ENCODE data around the gene GFPT1. TPM values are rescaled to one million over a fixed set of nuclear protein-coding genes. Genes with fewer than 3 reads are reported as not detected.

GFPT1 gene
- total and polyA plus RNA-seq, 2 experiments from 2014 or later, result 60.8 to 62.0 TPM

DNA sequence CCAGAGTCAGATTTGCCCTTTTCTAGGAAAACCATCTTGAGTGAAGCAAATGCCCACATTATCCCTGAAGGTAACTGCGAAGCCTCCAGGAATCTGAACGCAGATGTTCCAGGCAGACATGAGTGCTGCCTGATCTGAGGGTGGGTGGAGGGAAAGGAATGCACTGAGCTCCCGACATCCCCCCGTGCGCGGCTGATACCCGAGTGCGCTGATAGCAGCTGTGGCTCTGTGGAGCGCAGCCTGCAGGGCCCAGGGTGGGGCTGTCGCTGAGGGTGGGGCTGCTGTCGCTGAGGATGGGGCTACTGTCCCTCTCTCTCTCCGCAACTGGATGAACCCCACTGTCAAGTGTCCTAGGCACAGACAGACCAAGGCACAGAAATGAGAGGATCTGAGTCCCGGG lies 82.4 kb downstream of the GFPT1 start (continued):
- TF ChIP-seq, protein P1, sequence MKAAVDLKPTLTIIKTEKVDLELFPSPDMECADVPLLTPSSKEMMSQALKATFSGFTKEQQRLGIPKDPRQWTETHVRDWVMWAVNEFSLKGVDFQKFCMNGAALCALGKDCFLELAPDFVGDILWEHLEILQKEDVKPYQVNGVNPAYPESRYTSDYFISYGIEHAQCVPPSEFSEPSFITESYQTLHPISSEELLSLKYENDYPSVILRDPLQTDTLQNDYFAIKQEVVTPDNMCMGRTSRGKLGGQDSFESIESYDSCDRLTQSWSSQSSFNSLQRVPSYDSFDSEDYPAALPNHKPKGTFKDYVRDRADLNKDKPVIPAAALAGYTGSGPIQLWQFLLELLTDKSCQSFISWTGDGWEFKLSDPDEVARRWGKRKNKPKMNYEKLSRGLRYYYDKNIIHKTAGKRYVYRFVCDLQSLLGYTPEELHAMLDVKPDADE (IDR thresholded peaks at IDR 0.05), result no peak
- TF ChIP-seq ZNF331 (CRISPR knock-in tag; IDR thresholded peaks at IDR 0.05; ENCODE audit: low read depth) (no peak), POLR2AphosphoS5 (IDR thresholded peaks at IDR 0.05; ENCODE audit: low read depth) (no peak), EZH2 (IDR thresholded peaks at IDR 0.05; ENCODE audit: low read depth, unreplicated experiment) (no peak), CREB1 (CRISPR knock-in tag; IDR thresholded peaks at IDR 0.05; ENCODE audit: low read depth) (no peak), EZH2phosphoT487 (IDR thresholded peaks at IDR 0.05; ENCODE audit: unreplicated experiment) (no peak), ZNF114 (CRISPR knock-in tag; IDR thresholded peaks at IDR 0.05) (no peak)
- TF ChIP-seq, protein P2, sequence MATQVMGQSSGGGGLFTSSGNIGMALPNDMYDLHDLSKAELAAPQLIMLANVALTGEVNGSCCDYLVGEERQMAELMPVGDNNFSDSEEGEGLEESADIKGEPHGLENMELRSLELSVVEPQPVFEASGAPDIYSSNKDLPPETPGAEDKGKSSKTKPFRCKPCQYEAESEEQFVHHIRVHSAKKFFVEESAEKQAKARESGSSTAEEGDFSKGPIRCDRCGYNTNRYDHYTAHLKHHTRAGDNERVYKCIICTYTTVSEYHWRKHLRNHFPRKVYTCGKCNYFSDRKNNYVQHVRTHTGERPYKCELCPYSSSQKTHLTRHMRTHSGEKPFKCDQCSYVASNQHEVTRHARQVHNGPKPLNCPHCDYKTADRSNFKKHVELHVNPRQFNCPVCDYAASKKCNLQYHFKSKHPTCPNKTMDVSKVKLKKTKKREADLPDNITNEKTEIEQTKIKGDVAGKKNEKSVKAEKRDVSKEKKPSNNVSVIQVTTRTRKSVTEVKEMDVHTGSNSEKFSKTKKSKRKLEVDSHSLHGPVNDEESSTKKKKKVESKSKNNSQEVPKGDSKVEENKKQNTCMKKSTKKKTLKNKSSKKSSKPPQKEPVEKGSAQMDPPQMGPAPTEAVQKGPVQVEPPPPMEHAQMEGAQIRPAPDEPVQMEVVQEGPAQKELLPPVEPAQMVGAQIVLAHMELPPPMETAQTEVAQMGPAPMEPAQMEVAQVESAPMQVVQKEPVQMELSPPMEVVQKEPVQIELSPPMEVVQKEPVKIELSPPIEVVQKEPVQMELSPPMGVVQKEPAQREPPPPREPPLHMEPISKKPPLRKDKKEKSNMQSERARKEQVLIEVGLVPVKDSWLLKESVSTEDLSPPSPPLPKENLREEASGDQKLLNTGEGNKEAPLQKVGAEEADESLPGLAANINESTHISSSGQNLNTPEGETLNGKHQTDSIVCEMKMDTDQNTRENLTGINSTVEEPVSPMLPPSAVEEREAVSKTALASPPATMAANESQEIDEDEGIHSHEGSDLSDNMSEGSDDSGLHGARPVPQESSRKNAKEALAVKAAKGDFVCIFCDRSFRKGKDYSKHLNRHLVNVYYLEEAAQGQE (IDR thresholded peaks at IDR 0.05; ENCODE audit: unreplicated experiment), result no peak

DNA sequence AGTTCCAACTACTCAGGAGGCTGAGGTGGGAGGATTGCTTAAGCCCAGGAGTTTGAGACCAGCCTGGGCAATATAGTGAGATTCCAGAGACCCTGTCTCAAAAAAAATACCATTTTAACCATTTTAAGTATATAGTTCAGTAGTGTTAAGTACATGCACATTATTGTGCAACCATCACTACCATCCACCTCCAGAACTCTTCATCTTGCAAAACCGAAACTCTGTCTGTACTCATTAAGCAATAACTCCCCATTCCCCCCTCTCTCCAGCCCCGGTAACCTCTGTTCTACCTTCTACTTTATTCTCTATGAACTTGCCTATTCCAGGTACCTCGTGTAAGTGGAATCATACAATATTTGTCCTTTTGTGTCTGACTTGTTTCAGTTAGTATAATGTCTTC lies 86.4 kb downstream of the GFPT1 start:
- H3K27ac ChIP-seq (ENCODE audit: low read depth), result no peak overlapping the region
- peaks cover 12% of the 10 kb centered on the region; the same call in 1 of the 2 replicates for H3K27me3 ChIP-seq (ENCODE audit: insufficient read depth)
- Mint-ChIP-seq H3K27ac (no peak overlapping the region), H3K27me3 (ENCODE audit: insufficient read depth, low read depth, poor library complexity) (peaks cover 9% of the 10 kb centered on the region), H3K36me3 (ENCODE audit: low read depth) (no peaks in the 10 kb centered on the region; the same call in 2 of the 3 replicates), H3K4me1 (no peaks in the 10 kb centered on the region), H3K9me3 (peaks cover 3% of the 10 kb centered on the region; the same call in 2 of the 3 replicates), H3K4me3 (no peak overlapping the region)
- no peaks in the 10 kb centered on the region for H4K20me1 ChIP-seq (replicated peaks; ENCODE audit: insufficient read depth)
- no peaks in the 10 kb centered on the region for H3F3A ChIP-seq (replicated peaks; ENCODE audit: low read depth)
- no peaks in the 10 kb centered on the region; the same call in 1 of the 2 replicates for H3K9me2 ChIP-seq (ENCODE audit: insufficient read depth)
- no peak overlapping the region for H3K4me2 ChIP-seq
- H2AFZ ChIP-seq, result no peak overlapping the region
- no peak for DNase-seq (ENCODE audit: low spot score)
- no peaks in the 10 kb centered on the region for H3K4me1 ChIP-seq (ENCODE audit: insufficient read depth)
- no peaks in the 10 kb centered on the region for H3K79me2 ChIP-seq (replicated peaks; ENCODE audit: insufficient read depth)
- no peaks in the 10 kb centered on the region for H3K36me3 ChIP-seq (ENCODE audit: insufficient read depth)
- no peak for ATAC-seq
- H3K4me3 ChIP-seq, result no peak overlapping the region
- TF ChIP-seq CREB1 (CRISPR knock-in tag; IDR thresholded peaks at IDR 0.05; ENCODE audit: low read depth) (no peak), ZNF114 (CRISPR knock-in tag; IDR thresholded peaks at IDR 0.05) (no peak), NANOG (IDR thresholded peaks at IDR 0.05; ENCODE audit: borderline replicate concordance) (no peak), JUNB (IDR thresholded peaks at IDR 0.05; ENCODE audit: unreplicated experiment) (no peak), EZH2phosphoT487 (IDR thresholded peaks at IDR 0.05; ENCODE audit: unreplicated experiment) (no peak), POLR2AphosphoS5 (IDR thresholded peaks at IDR 0.05; ENCODE audit: low read depth) (no peak), ZNF331 (CRISPR knock-in tag; IDR thresholded peaks at IDR 0.05; ENCODE audit: low read depth) (no peak)
- TF ChIP-seq, protein P3, sequence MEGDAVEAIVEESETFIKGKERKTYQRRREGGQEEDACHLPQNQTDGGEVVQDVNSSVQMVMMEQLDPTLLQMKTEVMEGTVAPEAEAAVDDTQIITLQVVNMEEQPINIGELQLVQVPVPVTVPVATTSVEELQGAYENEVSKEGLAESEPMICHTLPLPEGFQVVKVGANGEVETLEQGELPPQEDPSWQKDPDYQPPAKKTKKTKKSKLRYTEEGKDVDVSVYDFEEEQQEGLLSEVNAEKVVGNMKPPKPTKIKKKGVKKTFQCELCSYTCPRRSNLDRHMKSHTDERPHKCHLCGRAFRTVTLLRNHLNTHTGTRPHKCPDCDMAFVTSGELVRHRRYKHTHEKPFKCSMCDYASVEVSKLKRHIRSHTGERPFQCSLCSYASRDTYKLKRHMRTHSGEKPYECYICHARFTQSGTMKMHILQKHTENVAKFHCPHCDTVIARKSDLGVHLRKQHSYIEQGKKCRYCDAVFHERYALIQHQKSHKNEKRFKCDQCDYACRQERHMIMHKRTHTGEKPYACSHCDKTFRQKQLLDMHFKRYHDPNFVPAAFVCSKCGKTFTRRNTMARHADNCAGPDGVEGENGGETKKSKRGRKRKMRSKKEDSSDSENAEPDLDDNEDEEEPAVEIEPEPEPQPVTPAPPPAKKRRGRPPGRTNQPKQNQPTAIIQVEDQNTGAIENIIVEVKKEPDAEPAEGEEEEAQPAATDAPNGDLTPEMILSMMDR (conservative IDR thresholded peaks at IDR 0.05; ENCODE audit: low read depth in 2 of 2), result no peak
- TF ChIP-seq, protein P4, sequence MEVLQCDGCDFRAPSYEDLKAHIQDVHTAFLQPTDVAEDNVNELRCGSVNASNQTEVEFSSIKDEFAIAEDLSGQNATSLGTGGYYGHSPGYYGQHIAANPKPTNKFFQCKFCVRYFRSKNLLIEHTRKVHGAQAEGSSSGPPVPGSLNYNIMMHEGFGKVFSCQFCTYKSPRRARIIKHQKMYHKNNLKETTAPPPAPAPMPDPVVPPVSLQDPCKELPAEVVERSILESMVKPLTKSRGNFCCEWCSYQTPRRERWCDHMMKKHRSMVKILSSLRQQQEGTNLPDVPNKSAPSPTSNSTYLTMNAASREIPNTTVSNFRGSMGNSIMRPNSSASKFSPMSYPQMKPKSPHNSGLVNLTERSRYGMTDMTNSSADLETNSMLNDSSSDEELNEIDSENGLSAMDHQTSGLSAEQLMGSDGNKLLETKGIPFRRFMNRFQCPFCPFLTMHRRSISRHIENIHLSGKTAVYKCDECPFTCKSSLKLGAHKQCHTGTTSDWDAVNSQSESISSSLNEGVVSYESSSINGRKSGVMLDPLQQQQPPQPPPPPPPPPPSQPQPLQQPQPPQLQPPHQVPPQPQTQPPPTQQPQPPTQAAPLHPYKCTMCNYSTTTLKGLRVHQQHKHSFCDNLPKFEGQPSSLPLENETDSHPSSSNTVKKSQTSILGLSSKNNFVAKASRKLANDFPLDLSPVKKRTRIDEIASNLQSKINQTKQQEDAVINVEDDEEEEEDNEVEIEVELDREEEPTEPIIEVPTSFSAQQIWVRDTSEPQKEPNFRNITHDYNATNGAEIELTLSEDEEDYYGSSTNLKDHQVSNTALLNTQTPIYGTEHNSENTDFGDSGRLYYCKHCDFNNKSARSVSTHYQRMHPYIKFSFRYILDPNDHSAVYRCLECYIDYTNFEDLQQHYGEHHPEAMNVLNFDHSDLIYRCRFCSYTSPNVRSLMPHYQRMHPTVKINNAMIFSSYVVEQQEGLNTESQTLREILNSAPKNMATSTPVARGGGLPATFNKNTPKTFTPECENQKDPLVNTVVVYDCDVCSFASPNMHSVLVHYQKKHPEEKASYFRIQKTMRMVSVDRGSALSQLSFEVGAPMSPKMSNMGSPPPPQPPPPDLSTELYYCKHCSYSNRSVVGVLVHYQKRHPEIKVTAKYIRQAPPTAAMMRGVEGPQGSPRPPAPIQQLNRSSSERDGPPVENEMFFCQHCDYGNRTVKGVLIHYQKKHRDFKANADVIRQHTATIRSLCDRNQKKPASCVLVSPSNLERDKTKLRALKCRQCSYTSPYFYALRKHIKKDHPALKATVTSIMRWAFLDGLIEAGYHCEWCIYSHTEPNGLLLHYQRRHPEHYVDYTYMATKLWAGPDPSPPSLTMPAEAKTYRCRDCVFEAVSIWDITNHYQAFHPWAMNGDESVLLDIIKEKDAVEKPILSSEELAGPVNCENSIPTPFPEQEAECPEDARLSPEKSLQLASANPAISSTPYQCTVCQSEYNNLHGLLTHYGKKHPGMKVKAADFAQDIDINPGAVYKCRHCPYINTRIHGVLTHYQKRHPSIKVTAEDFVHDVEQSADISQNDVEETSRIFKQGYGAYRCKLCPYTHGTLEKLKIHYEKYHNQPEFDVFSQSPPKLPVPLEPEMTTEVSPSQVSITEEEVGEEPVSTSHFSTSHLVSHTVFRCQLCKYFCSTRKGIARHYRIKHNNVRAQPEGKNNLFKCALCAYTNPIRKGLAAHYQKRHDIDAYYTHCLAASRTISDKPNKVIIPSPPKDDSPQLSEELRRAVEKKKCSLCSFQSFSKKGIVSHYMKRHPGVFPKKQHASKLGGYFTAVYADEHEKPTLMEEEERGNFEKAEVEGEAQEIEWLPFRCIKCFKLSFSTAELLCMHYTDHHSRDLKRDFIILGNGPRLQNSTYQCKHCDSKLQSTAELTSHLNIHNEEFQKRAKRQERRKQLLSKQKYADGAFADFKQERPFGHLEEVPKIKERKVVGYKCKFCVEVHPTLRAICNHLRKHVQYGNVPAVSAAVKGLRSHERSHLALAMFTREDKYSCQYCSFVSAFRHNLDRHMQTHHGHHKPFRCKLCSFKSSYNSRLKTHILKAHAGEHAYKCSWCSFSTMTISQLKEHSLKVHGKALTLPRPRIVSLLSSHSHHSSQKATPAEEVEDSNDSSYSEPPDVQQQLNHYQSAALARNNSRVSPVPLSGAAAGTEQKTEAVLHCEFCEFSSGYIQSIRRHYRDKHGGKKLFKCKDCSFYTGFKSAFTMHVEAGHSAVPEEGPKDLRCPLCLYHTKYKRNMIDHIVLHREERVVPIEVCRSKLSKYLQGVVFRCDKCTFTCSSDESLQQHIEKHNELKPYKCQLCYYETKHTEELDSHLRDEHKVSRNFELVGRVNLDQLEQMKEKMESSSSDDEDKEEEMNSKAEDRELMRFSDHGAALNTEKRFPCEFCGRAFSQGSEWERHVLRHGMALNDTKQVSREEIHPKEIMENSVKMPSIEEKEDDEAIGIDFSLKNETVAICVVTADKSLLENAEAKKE (CRISPR knock-in tag; IDR thresholded peaks at IDR 0.05), result no peak

Measured in GM23338 (cell line).